HFFc6 (cell line): Measurements from ENCODE around the gene SRMS. TPM values are rescaled to one million over a fixed set of nuclear protein-coding genes. Genes with fewer than 3 reads are reported as not detected.

Experiments
- DNase-seq: peaks from one replicate; pipeline ENCODE4 v3.0.0-alpha.2; 2018
- H3K27ac Mint-ChIP-seq: 2 replicates; pipeline ENCODE4 v1.8.0; 2020; ENCODE audit warnings: mild to moderate bottlenecking, mixed read lengths
- H3K27me3 Mint-ChIP-seq: 2 replicates; pipeline ENCODE4 v1.8.0; 2021; ENCODE audit warnings: mild to moderate bottlenecking, moderate library complexity, mixed read lengths; ENCODE audit not compliant: insufficient read depth
- H3K36me3 Mint-ChIP-seq: 2 replicates; pipeline ENCODE4 v1.8.0; 2021; ENCODE audit warnings: low read depth, mixed read lengths
- H3K4me1 Mint-ChIP-seq: 2 replicates; pipeline ENCODE4 v1.8.0; 2020; ENCODE audit warnings: low read depth, mixed read lengths
- H3K4me3 Mint-ChIP-seq: 2 replicates; pipeline ENCODE4 v1.8.0; 2020; ENCODE audit warnings: mild to moderate bottlenecking, moderate library complexity, mixed read lengths
- H3K9me3 Mint-ChIP-seq: 2 replicates; pipeline ENCODE4 v1.8.0; 2020; ENCODE audit warnings: mild to moderate bottlenecking, mixed read lengths
- CTCF ChIP-seq: fragments of 200-600 bp; sonication (generic); IDR thresholded peaks from 2 replicates; pipeline ENCODE4 v1.5.0; 2021; ENCODE audit warnings: antibody characterized with exemption, mild to moderate bottlenecking
- total RNA-seq, 6 experiments: library from RNA; stranded (reverse); fragmentation: NEBNext Ultra II Directional; extraction: Animal tissue kit (Norgen Biotek cat#: 25700); gene quantifications; 2 replicates in 1 of 6; 3 replicates in 5 of 6; pipeline ENCODE4 v1.2.3, GENCODE V29; 2021

Gene SRMS
- total RNA-seq, 6 experiments from 2014 or later = not detected

GRCh38 chr20:63537525-63538203, 9.9 kb downstream of the SRMS start:
- H3K27ac Mint-ChIP-seq = peak overlapping the region; percentile 65
- DNase-seq = peak; percentile 93
- TF ChIP-seq CTCF = peak; percentile 99
- no peaks in the 10 kb centered on the region for H3K9me3 Mint-ChIP-seq
- H3K27me3 Mint-ChIP-seq = no peaks in the 10 kb centered on the region
- H3K4me3 Mint-ChIP-seq = peak overlapping the region; percentile 58; the same call in 1 of the 2 replicates
- no peaks in the 10 kb centered on the region for H3K36me3 Mint-ChIP-seq
- peaks cover 5% of the 10 kb centered on the region; the same call in 1 of the 2 replicates for H3K4me1 Mint-ChIP-seq

GRCh38 chr20:63536997-63537524, 10.5 kb downstream of the SRMS start, which contains the start of gene PTK6:
Gene PTK6 (minus strand): TSS chr20:63537376. CDS start chr20:63537314, 62 bp downstream.
- Mint-ChIP-seq H3K27ac (peak within 1 kb of the TSS; percentile 65), H3K4me3 (peak within 1 kb of the TSS; percentile 58; the same call in 1 of the 2 replicates), H3K36me3 (no peaks in the 10 kb centered on the region), H3K9me3 (no peaks in the 10 kb centered on the region), H3K27me3 (no peaks in the 10 kb centered on the region), H3K4me1 (peaks cover 5% of the 10 kb centered on the region; the same call in 1 of the 2 replicates)
- DNase-seq = no peak
- no peak for TF ChIP-seq CTCF

GRCh38 chr20:63536241-63536977, 11.1 kb downstream of the SRMS start:
- H3K36me3 Mint-ChIP-seq = no peaks in the 10 kb centered on the region
- TF ChIP-seq CTCF = no peak
- DNase-seq = no peak
- peaks cover 5% of the 10 kb centered on the region; the same call in 1 of the 2 replicates for H3K4me1 Mint-ChIP-seq
- no peak overlapping the region for H3K27ac Mint-ChIP-seq
- H3K9me3 Mint-ChIP-seq = no peaks in the 10 kb centered on the region
- H3K27me3 Mint-ChIP-seq = no peaks in the 10 kb centered on the region
- no peak overlapping the region for H3K4me3 Mint-ChIP-seq

GRCh38 chr20:63534831-63535651, 12.5 kb downstream of the SRMS start:
- Mint-ChIP-seq H3K36me3 (no peaks in the 10 kb centered on the region), H3K4me3 (no peak overlapping the region), H3K27me3 (no peaks in the 10 kb centered on the region), H3K27ac (no peak overlapping the region), H3K4me1 (no peaks in the 10 kb centered on the region; the same call in 1 of the 2 replicates), H3K9me3 (no peaks in the 10 kb centered on the region)
- no peak for DNase-seq
- TF ChIP-seq CTCF = no peak

- Mint-ChIP-seq H3K4me1 (no peaks in the 10 kb centered on the region), H3K4me3 (no peak overlapping the region), H3K9me3 (no peaks in the 10 kb centered on the region), H3K27ac (no peak overlapping the region), H3K27me3 (no peaks in the 10 kb centered on the region), H3K36me3 (no peaks in the 10 kb centered on the region)
- TF ChIP-seq CTCF = no peak
- no peak for DNase-seq
Measured at GRCh38 chr20:63534427-63534830, 13.1 kb downstream of the SRMS start.
